Astrocyte of the spinal cord (primary cell): ENCODE measurements around the gene GPBP1.

ENCODE experiments used
- DNase-seq: peaks from one replicate; pipeline ENCODE4 v3.0.0; 2011; ENCODE audit warnings: low read depth, low spot score
- H3K4me3 ChIP-seq: 2 replicates; pipeline ENCODE4 v1.5.1; 2011; ENCODE audit warnings: low read depth, mild to moderate bottlenecking, low read length, moderate library complexity
- in situ Hi-C: cut with HindIII; loops from 2 replicates; pipeline ENCODE4 v1.10.0; 2017; ENCODE audit warnings: low sequenced_read_pairs
- TF ChIP-seq, protein P1 (sequence below): IDR thresholded peaks from 2 replicates; pipeline ENCODE4 v1.5.1; 2012; ENCODE audit warnings: low read depth, mild to moderate bottlenecking, low read length, inconsistent platforms

GPBP1 gene

DNA sequence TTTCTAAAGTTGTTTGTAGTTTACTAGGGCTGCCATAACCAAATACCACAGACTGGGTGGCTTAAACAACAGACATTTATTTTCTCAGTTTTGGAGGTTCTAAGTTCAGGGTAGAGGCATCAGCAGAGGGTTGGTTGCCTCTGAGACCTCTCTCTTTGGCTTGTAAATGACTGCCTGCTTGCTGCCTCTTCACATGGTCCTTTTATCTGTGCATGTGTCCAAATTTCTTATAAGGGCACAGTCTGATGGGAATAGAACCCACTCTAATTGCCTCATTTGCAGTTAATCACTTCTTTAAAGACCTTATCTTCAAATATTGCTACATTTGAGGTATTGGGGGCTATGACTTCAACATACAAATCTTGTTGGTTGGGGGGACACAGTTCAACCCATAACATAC lies 36.8 kb downstream of the GPBP1 start:
- DNase-seq, result no peak
- TF ChIP-seq, protein P1, sequence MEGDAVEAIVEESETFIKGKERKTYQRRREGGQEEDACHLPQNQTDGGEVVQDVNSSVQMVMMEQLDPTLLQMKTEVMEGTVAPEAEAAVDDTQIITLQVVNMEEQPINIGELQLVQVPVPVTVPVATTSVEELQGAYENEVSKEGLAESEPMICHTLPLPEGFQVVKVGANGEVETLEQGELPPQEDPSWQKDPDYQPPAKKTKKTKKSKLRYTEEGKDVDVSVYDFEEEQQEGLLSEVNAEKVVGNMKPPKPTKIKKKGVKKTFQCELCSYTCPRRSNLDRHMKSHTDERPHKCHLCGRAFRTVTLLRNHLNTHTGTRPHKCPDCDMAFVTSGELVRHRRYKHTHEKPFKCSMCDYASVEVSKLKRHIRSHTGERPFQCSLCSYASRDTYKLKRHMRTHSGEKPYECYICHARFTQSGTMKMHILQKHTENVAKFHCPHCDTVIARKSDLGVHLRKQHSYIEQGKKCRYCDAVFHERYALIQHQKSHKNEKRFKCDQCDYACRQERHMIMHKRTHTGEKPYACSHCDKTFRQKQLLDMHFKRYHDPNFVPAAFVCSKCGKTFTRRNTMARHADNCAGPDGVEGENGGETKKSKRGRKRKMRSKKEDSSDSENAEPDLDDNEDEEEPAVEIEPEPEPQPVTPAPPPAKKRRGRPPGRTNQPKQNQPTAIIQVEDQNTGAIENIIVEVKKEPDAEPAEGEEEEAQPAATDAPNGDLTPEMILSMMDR, result no peak
- in situ Hi-C loops, result no loop called here
- no peak overlapping the region for H3K4me3 ChIP-seq

- no peak for DNase-seq
- TF ChIP-seq, protein P1, result no peak
- in situ Hi-C loops, result no loop called here
Observed at GRCh38 chr5:57211039-57211438, 37.2 kb downstream of the GPBP1 start.

DNA sequence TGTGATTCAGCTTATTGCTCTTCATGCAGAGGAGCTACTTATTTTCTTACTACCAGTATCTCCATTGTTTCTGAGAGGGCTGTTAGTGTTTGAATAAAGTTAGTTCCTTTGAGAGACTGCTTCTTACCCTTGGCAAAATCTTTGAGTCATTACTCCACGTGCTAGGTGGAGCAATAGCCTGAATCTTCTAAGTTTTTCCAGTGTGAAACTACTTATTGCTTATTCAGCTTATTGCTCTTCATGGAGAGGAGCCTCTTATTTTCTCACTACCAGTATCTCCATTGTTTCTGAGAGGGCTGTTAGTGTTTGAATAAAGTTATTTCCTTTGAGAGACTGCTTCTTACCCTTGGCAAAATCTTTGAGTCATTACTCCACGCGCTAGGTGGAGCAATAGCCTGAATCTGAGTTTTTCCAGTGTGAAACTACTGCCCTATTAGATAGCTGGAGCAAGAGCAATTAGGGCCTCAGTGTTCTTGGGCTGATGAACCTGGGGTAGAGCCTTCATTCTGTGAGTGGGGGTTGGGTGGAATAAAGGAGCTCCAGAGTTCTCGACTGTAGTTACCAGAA lies 41.9 kb downstream of the GPBP1 start:
- TF ChIP-seq, protein P1, result no peak
- no peak for DNase-seq
- in situ Hi-C loops, result no loop called here

More at GRCh38 chr5:57211039-57211438, 37.2 kb downstream of the GPBP1 start:
- H3K4me3 ChIP-seq, result no peak overlapping the region

GRCh38 chr5:57216714-57217113 lies 42.9 kb downstream of the GPBP1 start:
- in situ Hi-C loops, result no loop called here
- no peak overlapping the region for H3K4me3 ChIP-seq
- TF ChIP-seq, protein P1, result no peak
- peak; percentile 57 for DNase-seq

More for the DNA sequence above, 41.9 kb downstream of the GPBP1 start:
- H3K4me3 ChIP-seq, result no peak overlapping the region

GRCh38 chr5:57219386-57219785 lies 45.5 kb downstream of the GPBP1 start:
- H3K4me3 ChIP-seq, result no peak overlapping the region
- no peak for DNase-seq
- TF ChIP-seq, protein P1, result no peak
- in situ Hi-C loops, result no loop called here

GRCh38 chr5:57221049-57221568 lies 47.2 kb downstream of the GPBP1 start:
- peak; percentile 68 for DNase-seq
- in situ Hi-C loops, result no loop called here
- TF ChIP-seq, protein P1, result peak; percentile 75
- no peak overlapping the region for H3K4me3 ChIP-seq
